ENCODE data around the gene CYFIP1. TPM values are rescaled to one million over a fixed set of nuclear protein-coding genes. Genes with fewer than 3 reads are reported as not detected.

CYFIP1 gene
- total RNA-seq, 1 experiment from 2014 or later, result 80.3 TPM

DNA sequence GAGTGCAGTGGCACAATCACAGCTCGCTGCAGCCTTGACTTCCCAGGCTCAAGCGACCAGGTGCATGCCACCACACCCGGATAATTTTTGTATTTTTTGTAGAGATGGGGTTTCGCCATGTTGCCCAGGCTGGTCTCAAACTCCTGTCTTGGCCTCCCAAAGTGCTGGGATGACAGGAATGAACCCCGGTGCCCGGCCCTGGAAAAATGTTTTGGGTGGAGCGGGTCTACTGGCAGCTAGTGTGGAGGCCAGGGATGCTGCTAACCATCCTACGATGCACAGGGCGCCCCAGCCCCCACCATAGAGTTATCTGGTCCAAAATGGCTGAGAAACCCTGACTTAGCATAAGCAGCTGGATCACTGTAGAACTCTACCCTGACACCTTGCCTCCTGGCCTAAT lies 106.3 kb downstream of the CYFIP1 start:
- no peaks in the 10 kb centered on the region for H3K9me3 ChIP-seq (ENCODE audit: low read length)
- no peaks in the 10 kb centered on the region for H4K20me1 ChIP-seq (ENCODE audit: low read length)
- no peak overlapping the region for H3K9ac ChIP-seq (ENCODE audit: low read length)
- H3K4me2 ChIP-seq (ENCODE audit: low read length), result no peak overlapping the region
- peaks cover 14% of the 10 kb centered on the region for H3K4me1 ChIP-seq (ENCODE audit: insufficient read depth, low read length)
- ChIA-PET POLR2A (ENCODE audit: unreplicated experiment) (interaction anchor here (0.6 to 0.7 kb wide), 2 partner anchors 10 to 133 kb away, joined by 3 to 6 read pairs; no protein-coding TSS in a partner anchor), CTCF (no interaction called here)
- DNase-seq (no peak), ATAC-seq (no peak)
- H3K79me2 ChIP-seq (ENCODE audit: low read length), result no peaks in the 10 kb centered on the region
- H3K27me3 ChIP-seq (ENCODE audit: low read length), result no peaks in the 10 kb centered on the region
- no peak overlapping the region for H2AFZ ChIP-seq (ENCODE audit: low read length)
- H3K36me3 ChIP-seq (ENCODE audit: low read depth, low read length), result peaks cover 48% of the 10 kb centered on the region
- BruUV-seq (replicated peaks), result no TSS peak
- H3K9me2 ChIP-seq (replicated peaks; ENCODE audit: low read length), result no peaks in the 10 kb centered on the region
- H3K4me3 ChIP-seq (ENCODE audit: low read length), result no peak overlapping the region
- no peaks in the 10 kb centered on the region for H3F3A ChIP-seq (ENCODE audit: low read length, unreplicated experiment)
- no peak overlapping the region for H3K27ac ChIP-seq (ENCODE audit: low read length)
- TF ChIP-seq, protein P1, sequence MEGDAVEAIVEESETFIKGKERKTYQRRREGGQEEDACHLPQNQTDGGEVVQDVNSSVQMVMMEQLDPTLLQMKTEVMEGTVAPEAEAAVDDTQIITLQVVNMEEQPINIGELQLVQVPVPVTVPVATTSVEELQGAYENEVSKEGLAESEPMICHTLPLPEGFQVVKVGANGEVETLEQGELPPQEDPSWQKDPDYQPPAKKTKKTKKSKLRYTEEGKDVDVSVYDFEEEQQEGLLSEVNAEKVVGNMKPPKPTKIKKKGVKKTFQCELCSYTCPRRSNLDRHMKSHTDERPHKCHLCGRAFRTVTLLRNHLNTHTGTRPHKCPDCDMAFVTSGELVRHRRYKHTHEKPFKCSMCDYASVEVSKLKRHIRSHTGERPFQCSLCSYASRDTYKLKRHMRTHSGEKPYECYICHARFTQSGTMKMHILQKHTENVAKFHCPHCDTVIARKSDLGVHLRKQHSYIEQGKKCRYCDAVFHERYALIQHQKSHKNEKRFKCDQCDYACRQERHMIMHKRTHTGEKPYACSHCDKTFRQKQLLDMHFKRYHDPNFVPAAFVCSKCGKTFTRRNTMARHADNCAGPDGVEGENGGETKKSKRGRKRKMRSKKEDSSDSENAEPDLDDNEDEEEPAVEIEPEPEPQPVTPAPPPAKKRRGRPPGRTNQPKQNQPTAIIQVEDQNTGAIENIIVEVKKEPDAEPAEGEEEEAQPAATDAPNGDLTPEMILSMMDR (conservative IDR thresholded peaks at IDR 0.05; ENCODE audit: low read depth, low read length), result no peak
- no peak for TF ChIP-seq EZH2 (IDR thresholded peaks at IDR 0.05; ENCODE audit: low read length, unreplicated experiment)
- no peak for TF ChIP-seq EZH2phosphoT487 (IDR thresholded peaks at IDR 0.05; ENCODE audit: borderline replicate concordance, low read length)
- intact Hi-C loops (cut with micrococcal nuclease), result no loop called here

GRCh38 chr15:22872936-22873701 lies 107.0 kb downstream of the CYFIP1 start:
- POLR2A ChIA-PET (ENCODE audit: unreplicated experiment), result interaction anchor here (0.6 to 0.7 kb wide), 2 partner anchors 11 to 134 kb away, joined by 3 to 6 read pairs; no protein-coding TSS in a partner anchor

More at GRCh38 chr15:22872936-22873701, 107.0 kb downstream of the CYFIP1 start:
- no peak overlapping the region for H3K4me3 ChIP-seq (ENCODE audit: low read length)
- CTCF ChIA-PET, result no interaction called here
- no peaks in the 10 kb centered on the region for H3K79me2 ChIP-seq (ENCODE audit: low read length)
- H3K27me3 ChIP-seq (ENCODE audit: low read length), result no peaks in the 10 kb centered on the region
- peak overlapping the region; percentile 10; the same call in 1 of the 2 replicates for H3K4me2 ChIP-seq (ENCODE audit: low read length)
- no peaks in the 10 kb centered on the region for H3F3A ChIP-seq (ENCODE audit: low read length, unreplicated experiment)
- H3K4me1 ChIP-seq (ENCODE audit: insufficient read depth, low read length), result peaks cover 14% of the 10 kb centered on the region
- BruUV-seq (replicated peaks), result no TSS peak
- H3K9ac ChIP-seq (ENCODE audit: low read length), result no peak overlapping the region
- H4K20me1 ChIP-seq (ENCODE audit: low read length), result no peaks in the 10 kb centered on the region
- no peak overlapping the region for H2AFZ ChIP-seq (ENCODE audit: low read length)
- TF ChIP-seq EZH2 (IDR thresholded peaks at IDR 0.05; ENCODE audit: low read length, unreplicated experiment) (no peak), EZH2phosphoT487 (IDR thresholded peaks at IDR 0.05; ENCODE audit: borderline replicate concordance, low read length) (no peak)
- TF ChIP-seq, protein P1 (conservative IDR thresholded peaks at IDR 0.05; ENCODE audit: low read depth, low read length), result no peak
- DNase-seq (peak; percentile 83), ATAC-seq (peak; percentile 85)
- no peaks in the 10 kb centered on the region for H3K9me2 ChIP-seq (replicated peaks; ENCODE audit: low read length)
- intact Hi-C loops (cut with micrococcal nuclease), result no loop called here
- H3K9me3 ChIP-seq (ENCODE audit: low read length), result no peaks in the 10 kb centered on the region
- H3K27ac ChIP-seq (ENCODE audit: low read length), result peak overlapping the region; percentile 38
- peaks cover 52% of the 10 kb centered on the region for H3K36me3 ChIP-seq (ENCODE audit: low read depth, low read length)

Data from PC-3 (cell line).